Putamen (tissue), 1 donor: ENCODE results near the gene CCDC187.
"Not testable (repeated sequence)": the region's sequence is repeated elsewhere in the genome, so short reads cannot be mapped to it uniquely, and the experiment has no call there.

Source experiments
- DNase-seq: peaks from one replicate; pipeline ENCODE4 v3.0.0-alpha.2; 2016; ENCODE audit warnings: low spot score

CCDC187 gene

DNA sequence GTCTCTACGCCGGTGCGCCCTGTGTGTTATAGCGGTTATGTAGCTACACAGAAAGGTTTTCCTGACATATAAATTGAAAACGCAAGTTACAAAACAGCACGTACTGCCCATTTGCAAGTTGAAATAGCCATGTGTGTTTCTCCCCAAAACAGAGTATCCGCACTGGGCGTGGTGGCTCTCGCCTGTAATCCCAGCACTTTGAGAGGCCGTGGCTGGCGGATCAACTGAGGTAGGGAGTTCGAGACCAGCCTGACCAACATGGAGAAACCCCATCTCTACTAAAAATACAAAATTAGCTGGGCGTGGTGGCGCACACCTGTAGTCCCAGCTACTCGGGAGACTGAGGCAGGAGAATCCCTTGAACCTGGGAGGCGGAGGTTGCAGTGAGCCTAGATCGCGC, 37.3 kb downstream of the CCDC187 start:
- DNase-seq = not testable (repeated sequence)

DNA sequence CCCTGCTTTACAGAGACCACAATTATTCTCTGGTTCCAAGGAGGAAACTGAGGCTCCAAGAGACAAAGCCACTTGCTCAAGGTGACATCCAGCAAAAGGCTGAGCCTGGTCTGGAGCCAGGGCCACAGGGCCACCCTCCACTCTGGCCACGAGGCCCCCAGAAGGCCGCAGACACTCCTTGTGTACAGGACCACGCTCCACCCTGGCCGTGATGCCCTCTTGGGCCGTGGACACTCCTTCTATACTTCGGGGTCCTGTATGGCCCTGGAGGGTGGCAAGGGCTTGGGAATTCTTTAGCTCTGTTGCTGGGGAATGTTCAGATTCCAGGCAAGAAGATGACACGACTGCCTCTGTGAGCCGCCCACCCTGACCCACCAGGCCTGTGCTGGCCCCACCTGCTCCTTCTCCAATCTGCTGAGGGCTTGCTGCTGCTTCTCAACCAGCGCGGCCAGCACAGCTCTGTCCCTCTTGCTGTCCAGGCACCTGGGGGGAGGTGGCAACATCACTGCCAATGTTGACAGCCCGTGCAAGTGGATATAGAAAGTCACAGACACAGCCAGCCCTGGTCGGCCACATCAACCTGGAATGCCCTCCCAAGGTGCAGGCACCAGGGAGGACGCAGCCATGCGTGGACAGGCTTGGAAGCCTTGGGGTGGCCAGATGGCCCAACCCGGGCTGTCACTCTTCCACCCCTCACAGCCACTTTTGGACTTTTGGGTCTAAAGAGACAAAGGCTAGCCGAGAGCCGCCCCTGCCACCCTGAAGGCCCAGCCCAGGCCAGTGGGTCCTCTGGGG, 38.1 kb downstream of the CCDC187 start:
- no peak for DNase-seq

DNA sequence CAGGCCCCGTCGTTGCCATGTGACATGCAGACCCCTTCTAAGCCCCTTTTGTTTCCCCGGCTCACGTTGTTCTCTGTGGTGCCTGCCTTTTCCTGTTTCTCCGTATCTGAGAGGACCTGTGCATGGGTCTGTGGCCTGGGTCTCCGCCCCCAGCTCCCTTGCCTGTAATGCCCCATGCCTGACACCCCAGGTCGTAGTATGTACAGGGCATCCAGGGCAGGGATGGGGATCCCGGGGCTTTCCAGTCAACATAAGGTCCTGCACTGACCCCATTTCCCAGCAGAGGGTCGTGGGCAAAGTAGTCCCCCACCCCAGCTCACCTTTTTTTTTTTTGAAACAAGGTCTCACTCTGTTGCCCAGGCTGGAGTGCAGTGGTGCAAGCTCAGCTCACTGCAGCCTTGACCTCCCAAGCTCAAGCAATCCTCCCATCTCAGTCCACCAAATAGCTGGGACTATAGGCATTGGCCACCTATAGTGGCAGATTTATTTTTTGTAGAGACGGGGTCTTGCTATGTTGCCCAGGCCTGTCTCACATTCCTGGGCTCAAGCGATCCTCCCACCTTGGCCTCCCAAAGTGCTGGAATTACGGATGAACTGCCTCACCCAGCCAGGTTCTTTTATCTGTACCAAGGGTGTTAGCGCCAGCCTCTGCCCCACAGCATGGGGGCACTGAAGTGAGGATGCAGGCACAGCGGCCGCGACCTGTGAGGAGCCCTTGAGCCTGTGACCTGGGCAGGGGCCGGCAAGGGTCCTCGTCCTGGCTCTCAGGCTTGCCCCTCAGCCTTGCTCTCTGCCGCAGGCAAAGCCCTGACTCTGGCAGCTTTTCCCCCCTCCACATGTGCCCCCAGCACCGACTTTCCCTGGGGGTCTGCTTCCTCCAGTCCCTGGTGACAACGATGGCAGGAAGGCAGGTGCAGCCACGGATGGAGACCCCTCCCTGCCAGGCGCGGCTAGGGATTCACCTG, 39.2 kb downstream of the CCDC187 start:
- DNase-seq = no peak

DNA sequence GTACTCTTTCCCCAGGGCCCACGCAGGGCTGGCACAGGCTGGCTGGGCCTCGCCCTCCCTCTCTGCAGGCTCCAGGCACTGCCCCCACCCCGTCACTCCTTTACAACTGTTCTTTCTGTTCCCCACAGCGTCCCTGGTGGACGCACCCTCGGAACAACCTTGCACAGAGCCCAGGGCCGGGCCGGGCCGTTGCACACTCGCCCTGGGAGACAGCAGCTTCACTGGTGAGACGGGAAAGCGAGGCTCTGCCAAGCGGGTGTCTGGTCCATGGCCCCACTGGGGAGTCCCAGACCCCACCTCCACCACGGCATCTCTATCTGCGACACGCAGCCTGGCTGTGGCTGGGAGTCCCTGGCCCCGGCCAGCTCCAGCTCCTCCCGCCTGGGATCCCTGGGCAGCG, 39.9 kb downstream of the CCDC187 start:
- DNase-seq = no peak

DNA sequence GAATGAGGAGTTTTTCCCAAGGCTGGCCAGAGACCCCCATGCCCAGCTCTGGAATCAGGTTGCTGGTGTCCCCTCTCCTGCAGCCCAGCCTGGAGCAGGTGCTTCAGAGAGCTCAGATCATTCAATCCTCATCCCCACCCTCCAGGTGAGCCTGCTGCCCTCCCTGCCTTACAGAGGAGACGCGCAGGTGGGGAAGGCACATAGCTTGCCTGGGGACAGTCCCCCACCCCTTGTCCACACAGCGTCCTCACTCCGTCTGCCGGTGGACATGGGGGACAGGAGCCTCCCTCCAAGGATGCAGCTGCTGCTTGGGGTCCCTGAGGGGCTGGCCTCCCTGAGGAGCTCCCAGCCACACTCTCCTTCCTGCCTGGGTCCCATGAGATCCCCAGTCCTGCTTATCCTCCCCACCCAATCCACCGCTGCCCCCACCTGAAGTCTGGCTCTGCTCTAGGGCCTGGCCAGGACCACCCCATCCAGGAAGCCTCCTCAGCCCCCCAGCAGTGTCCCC, 41.2 kb downstream of the CCDC187 start:
- no peak for DNase-seq

DNA sequence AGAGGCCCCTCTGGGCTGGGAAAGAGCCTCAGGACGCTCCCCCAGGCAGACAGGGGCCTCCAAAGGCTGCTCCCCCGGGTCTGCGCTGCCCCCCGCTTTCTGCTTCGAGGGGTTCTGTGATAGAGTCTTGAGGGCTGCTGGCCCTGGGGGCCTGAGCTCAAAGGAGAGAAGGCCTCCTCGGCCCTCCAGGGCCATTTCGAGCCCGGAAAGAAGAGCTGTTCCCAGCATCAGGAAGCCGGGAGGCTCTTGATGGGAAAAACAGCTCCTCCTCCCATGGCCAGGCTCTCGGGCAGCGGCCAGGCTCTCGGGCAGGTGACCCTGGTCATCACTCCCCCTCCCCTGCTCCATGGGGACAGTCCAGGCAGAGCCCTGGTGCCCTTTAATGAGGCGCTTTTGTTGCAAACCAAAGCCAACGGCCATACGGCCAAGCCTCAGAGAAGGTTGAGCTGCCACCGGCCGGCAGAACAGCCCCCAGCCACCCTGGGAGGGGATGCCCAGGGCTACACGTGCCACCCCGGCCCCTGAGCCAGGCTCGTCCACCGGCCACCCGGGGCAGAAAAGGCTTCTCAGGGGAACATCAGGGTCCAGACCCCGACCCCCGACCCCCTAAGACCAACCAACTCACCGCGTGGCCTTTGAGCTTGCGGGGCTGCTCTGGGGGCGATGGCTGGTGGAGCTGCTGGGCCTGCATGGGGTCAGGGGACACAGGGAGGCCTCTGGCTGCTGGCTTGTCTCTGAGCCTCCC, 42.0 kb downstream of the CCDC187 start:
- no peak for DNase-seq

DNA sequence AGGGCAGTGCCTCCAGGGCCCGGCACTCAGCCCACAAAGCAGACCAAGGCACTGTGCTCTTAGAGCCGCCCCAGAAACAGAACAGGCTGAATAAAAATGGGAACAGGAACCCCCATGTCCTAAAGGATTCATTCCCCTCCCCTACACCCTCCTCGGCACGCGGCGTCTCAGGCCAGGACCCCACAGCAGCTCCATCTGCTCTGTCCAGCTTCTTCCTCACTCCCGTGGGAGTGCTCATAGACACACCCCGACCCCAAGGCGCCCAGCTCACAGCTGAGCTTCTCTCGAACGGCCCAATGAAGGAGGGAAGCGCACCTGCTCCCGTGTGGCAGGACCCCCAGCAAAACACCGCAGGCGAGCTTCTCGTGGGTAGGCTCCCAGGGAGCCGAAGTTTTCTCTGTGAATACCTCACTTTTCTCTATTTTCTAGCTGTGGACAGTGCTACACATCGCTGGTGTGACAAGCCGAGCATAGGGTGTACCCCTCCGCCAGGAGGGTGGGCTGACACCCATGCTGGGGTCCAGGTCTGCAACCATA, 42.9 kb downstream of the CCDC187 start:
- DNase-seq = no peak

DNA sequence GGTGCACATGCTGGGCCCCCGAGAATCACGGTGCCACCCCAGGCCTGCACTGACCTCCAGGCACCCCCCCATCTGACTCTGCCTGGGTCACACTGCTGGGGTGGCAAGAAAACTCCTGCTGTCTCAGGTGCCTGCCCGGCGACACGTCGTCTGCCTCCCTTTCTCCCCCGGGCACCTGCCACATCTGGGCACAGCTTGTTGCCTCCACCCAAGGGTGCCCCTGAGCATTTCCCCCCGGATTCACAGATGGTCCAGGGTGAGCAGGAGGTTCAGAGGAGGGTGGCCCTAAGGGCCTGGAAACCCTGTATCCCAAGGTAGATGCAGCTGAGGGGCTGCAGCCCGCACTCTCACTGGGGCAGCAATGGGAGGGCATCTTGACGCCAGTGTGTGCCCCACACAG, 43.4 kb downstream of the CCDC187 start:
- DNase-seq = no peak

DNA sequence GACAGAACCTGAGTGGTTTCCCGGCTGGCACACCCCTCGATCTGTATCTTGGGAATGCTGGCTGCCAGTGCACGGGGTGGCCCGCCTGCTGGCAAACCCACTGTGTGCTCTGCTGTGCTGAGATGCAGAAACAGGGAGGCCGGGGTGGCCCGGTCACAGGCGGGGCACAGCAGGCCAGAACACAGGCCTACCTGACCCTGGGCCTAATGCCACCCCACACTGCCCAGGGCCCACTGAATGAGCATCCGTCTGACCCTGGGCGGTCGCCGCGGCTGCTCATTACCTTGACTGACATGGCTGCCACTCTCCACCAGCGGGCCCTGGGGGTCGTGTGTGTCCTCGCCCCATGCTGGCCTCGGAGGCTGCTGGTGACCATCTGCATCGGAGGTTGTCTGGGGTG, 44.1 kb downstream of the CCDC187 start:
- DNase-seq = no peak

DNA sequence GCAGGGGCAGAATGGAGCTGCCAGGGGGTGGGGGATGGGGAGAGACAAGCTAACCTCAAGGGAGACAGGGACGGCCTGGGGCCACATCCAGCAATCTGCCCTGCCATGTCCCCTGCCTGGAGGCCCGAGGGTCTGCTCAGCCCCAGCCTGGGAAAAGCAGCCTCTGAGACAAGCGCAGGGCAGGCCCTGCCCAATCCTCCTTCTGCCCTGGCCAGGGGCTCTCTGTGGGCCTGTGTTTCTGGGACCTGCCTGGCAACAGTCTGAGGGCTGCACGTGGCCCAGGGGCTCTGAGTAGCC, 44.4 kb downstream of the CCDC187 start:
- no peak for DNase-seq

DNA sequence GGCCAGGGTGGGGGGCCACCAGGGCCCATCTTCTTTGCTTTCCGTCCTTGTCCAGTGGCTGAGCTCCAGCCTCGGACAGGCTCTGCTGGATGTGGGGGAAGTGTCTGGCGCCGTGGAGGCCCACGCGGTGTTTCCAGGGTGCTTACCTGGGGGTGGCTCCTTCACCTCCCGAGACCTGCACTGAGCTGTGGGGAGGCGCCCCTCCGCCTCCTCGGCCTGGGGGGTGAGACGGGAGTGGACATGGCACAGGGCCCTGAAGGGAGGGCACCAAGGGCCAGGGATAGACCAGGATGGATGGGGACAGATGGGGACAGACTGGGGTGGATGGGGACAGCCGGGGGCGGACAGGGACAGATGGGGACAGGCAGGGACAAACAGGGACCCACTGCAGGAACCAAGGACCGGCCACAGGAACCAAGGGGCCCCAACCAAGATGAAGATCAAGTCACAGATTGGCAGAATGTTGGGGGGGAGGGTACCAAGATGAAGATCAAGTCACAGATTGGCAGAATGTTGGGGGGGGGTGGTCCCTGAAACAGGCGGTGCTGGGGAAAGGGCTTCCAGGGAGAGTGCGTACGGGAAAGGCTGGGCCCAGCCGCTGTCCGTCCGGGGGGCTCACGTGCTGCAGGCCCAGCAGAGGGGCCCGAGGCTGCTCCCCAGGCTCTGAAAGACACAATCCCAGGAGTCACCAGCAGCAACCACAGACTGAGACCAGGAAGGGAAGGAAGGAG, 44.9 kb downstream of the CCDC187 start:
- no peak for DNase-seq

DNA sequence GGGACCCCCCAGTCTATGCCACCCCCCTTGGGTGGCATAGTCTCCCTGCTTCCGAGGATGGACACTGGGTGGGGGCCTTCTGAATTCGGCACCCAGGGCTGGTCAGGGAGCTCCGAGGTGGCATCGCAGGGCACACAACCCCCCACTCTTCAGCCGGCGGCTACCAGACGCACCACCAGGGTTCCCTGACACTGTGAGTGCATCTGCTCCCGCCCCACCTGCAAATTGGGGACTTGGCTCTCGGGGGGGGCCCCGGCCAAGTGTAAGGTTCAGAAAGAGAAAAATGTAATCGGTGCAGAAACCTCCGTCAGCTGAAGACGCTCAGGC, 45.6 kb downstream of the CCDC187 start:
- no peak for DNase-seq

DNA sequence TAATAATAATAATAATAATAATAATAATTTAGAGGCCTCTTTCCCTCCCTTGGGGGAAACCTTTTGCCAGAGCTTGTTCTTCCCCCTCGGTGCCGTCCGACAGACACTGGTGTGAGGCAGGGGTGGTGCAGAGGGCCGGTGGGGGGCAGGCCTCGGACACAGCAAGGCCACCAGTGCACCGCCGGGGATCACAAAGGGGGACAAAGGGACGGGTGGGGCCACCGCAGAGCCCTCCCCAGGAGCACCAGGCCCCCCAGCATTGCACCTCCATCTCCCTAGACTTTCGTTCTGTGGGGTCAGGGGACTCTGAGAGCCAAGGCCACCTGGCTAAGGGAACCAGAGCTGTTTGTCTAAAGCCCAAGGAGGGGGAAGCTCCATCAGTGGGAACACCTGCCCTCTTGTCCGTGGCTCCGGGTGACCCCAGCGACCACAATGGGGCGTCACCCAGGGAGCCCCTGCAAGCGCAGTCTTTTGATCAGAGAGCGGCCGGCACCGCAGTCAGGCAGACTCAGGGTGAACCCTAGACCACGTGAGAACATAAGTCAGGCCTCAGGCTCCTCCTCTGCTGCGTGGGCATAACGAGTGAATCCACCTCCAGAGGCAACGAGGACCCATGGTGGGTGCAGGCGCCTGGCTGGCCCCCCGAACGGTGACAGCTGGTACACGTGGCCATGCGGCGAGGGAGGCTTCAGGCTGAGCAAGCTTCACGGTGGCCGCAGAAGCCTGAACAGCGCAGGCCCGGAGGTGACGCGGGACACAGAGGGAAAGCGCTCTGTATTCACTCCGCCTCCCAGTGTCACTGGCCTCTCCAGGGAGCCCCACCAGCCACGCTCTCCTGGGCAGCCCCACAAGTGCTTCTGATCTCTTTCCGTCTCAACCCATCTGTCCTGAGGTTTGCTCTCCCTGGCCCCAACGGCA, 46.3 kb downstream of the CCDC187 start:
- no peak for DNase-seq

DNA sequence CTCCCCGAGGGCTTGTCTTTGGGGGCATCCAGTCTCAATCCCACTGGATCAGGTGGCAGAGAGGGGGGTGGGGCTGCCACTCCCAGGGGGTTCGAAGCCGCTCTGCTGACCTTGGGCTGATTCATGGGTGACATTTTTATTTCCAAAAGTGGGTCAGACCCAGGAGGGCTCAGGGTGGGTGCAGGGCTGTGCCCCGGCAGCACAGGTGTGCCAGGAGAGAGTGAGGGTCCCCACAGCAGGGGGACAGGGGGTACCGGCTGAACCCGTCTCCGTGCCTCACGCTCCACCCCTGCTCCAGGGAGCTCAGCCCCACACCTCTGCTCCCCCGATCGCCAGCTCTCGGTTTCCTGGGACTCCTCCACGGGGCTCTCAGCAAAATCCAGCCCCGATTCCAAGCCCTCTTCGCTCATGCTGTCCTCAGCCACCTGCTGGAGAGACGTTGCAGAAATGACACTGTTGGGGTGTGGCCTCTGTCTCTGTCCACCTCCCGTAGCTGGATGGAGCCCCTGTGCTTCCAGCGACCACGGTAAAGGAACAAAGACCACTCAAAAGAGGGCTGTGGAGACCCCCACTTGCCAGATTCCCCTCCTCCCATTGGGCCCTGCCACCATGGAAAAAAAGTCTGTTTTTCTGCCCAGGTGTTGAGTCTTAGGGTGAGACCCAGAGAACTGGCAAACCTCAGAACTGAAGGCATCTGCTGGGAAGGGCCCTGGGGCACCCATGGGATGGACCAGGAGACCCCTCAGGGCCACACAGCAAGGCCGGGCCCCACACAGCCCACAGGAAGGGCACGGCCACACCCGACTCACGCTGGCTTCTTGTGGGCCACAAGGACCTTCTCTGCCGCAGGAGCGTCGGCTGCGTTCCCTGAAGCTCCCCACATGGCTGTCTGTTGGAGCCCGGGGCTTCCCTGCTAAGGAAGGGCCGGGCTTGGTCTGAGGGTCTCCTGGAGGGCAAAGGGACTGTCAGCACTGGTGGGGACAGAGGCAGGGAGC, 47.7 kb downstream of the CCDC187 start:
- DNase-seq = no peak

DNA sequence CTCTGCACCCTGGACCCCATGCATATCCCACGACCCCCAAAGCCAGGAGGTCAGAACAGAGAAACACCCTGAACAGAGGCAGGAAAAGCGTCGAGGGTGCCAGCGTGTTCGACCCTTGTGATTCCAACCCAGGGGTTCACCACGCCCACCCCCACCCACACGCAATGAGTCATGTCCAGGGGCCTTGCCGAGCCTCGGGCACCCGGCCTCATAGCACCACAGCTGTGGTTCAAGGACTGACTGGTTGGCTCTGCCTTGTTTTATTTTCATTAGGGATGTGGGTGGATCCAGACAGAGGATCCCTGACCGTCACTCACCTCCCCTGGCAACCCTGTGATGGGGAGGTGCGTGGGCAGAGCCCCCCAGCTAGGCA, 48.7 kb downstream of the CCDC187 start:
- no peak for DNase-seq

DNA sequence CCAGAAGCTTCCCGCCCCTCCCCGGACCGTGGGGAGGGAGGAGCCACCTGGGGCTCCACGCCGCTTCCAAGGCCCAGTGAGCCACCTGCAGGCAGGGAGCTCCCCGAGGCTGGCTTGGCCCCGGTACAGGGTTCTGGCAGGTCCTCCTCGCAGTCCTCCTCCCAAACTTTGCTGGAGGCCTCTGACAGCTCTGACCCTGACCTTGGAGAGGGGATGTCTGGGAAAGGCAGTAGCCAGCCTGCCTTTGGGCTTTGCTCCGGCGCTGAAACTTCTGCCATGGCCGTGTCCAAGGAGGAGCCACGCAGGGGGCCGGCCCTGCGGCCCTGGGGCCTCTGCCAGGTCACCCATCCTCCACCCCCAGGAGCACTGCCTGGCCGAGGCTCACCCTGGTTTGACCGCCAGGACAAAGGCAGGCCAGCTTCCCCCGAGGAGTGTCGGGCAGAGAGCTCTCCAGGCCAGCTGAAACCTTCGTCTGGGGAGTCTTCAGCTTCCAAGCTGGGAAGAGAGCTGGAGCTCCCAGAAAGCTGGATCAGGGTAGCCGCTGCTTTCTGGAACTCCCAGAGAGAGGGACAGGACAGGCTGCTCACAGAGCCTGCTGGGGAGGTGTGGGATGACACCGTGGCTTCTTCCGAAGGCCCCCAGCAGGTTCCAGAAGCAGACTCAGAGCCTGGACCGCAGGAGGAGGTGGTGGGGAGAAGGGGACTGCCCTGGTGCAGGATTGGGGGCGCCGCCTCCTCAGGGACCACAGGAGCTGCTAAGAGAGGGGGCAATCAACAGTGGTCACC, 49.3 kb downstream of the CCDC187 start:
- DNase-seq = no peak

DNA sequence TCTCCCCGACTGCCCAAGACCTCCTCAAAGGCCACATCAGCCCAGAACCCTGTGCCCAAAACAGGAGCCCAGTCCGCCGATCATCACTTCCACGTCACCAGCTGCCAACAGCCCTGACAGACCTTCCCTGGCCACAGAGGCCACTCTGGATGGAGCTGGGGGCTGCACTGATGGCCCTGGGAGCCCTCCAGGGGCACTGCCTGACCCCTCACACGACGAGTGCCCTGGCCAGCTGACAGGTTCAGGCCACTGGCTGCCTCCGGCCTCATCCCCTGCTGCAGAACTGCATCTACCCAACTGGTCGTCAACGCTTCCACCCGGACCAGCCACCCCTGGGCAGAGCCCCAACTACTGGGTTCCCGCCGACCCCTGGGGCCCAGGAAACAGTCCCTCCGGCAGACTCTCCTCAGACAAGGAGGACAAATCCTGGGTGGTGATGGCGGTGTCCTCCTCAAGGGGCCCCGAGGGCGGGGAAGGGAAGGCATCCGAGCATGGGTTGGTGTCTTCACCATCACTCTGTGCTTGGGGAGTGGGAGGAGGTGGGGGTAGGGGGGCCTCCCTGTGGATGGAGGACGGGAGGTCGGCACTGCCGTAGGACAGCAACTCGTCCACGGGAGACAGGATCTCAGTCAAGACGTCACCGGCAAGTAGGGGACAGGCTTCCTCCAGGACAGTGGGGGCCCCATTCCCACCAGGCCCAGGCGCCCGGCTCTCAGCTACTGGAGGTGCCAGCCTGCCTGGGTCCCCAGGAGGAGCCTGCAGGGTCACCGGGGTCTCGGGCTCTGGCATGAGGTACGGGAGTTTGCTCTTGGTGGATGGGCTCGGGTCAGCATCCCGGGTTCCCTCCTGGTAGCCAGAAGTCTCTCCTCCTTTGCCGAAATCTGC, 50.4 kb downstream of the CCDC187 start:
- DNase-seq = no peak
